Ishikawa (cell line): ENCODE measurements around the gene PWP1.

Experiments used
- CEBPB ChIP-seq: IDR thresholded peaks from 2 replicates; pipeline ENCODE4 v1.6.1; 2012
- CREB1 ChIP-seq: IDR thresholded peaks from 2 replicates; pipeline ENCODE4 v1.6.1; 2012; ENCODE audit warnings: low read depth
- EGR1 ChIP-seq: IDR thresholded peaks from 2 replicates; pipeline ENCODE4 v1.6.1; 2012
- EP300 ChIP-seq: IDR thresholded peaks from 2 replicates; pipeline ENCODE4 v1.6.1; 2012; ENCODE audit warnings: borderline replicate concordance
- FOXM1 ChIP-seq: IDR thresholded peaks from 2 replicates; pipeline ENCODE4 v1.6.1; 2012; ENCODE audit warnings: low read depth, borderline replicate concordance
- NFIC ChIP-seq: IDR thresholded peaks from 2 replicates; pipeline ENCODE4 v1.6.1; 2012
- RAD21 ChIP-seq: IDR thresholded peaks from 2 replicates; pipeline ENCODE4 v1.6.1; 2012; ENCODE audit warnings: low read depth
- TAF1 ChIP-seq: IDR thresholded peaks from 2 replicates; pipeline ENCODE4 v1.6.1; 2012; ENCODE audit warnings: low read depth, mild to moderate bottlenecking
- TCF12 ChIP-seq: IDR thresholded peaks from 2 replicates; pipeline ENCODE4 v1.6.1; 2012; ENCODE audit warnings: low read depth
- YY1 ChIP-seq: IDR thresholded peaks from 2 replicates; pipeline ENCODE4 v1.6.1; 2012; ENCODE audit warnings: low read depth
- ZBTB7A ChIP-seq: IDR thresholded peaks from 2 replicates; pipeline ENCODE4 v1.6.1; 2012; ENCODE audit warnings: low read depth
- TF ChIP-seq, protein P1 (sequence below): IDR thresholded peaks from 2 replicates; pipeline ENCODE4 v1.6.1; 2012; ENCODE audit warnings: low read depth, mild to moderate bottlenecking
- TF ChIP-seq, protein P2 (sequence below): IDR thresholded peaks from 2 replicates; pipeline ENCODE4 v1.6.1; 2012
- TF ChIP-seq, protein P3 (sequence below): IDR thresholded peaks from 2 replicates; pipeline ENCODE4 v1.6.1; 2012

The PWP1 gene

DNA sequence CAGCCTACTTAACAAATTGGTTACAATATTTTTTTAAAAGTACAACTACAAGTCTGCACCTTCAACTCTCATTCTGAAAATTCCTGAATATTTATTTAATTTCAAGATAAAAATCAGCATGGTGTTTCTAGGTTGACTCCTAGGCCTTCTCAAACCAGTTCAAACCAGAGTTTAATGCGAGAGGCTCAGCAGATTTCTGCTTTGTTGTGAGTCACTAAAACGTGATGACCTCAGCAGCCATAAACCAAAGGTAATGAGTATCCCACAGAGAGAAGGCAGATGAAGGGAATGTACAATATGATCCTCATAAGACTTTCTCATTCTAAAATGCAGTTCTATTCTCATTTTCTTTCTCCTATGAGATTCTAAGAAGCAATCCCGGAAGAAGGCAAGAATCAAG is 73.8 kb downstream of the PWP1 start:
- TF ChIP-seq TAF1 (no peak), RAD21 (no peak), EGR1 (no peak)
- TF ChIP-seq, protein P1, sequence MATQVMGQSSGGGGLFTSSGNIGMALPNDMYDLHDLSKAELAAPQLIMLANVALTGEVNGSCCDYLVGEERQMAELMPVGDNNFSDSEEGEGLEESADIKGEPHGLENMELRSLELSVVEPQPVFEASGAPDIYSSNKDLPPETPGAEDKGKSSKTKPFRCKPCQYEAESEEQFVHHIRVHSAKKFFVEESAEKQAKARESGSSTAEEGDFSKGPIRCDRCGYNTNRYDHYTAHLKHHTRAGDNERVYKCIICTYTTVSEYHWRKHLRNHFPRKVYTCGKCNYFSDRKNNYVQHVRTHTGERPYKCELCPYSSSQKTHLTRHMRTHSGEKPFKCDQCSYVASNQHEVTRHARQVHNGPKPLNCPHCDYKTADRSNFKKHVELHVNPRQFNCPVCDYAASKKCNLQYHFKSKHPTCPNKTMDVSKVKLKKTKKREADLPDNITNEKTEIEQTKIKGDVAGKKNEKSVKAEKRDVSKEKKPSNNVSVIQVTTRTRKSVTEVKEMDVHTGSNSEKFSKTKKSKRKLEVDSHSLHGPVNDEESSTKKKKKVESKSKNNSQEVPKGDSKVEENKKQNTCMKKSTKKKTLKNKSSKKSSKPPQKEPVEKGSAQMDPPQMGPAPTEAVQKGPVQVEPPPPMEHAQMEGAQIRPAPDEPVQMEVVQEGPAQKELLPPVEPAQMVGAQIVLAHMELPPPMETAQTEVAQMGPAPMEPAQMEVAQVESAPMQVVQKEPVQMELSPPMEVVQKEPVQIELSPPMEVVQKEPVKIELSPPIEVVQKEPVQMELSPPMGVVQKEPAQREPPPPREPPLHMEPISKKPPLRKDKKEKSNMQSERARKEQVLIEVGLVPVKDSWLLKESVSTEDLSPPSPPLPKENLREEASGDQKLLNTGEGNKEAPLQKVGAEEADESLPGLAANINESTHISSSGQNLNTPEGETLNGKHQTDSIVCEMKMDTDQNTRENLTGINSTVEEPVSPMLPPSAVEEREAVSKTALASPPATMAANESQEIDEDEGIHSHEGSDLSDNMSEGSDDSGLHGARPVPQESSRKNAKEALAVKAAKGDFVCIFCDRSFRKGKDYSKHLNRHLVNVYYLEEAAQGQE, result no peak
- TF ChIP-seq, protein P2, sequence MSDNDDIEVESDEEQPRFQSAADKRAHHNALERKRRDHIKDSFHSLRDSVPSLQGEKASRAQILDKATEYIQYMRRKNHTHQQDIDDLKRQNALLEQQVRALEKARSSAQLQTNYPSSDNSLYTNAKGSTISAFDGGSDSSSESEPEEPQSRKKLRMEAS, result no peak

DNA sequence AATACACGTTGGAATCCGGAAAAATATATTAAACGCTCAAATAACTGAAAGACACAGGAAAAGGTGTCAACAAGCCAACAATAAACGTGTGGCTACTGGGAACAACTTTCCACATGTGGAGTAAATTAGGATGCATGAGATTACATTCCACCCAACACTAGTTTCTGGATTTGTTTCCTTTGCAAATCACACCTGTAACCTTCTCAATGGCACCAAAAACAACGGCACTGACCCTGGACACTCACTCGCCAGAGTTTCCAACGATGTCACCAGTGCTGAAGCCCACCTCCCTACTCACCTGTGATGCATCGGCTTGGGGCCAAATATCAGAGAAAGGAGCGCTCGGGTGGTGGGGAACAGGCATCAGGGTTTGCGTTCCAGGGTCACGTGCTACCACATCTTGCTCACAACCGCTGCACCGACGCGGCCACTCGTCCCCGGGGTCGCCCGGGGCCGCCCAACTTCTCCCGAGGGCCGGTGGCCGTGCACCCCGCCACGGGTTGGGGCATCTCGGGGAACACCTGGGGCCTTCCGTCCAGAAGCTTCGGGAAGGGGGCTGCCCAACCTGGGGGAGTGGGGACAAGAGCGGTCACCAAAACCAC is 74.7 kb downstream of the PWP1 start:
- TF ChIP-seq, protein P3, sequence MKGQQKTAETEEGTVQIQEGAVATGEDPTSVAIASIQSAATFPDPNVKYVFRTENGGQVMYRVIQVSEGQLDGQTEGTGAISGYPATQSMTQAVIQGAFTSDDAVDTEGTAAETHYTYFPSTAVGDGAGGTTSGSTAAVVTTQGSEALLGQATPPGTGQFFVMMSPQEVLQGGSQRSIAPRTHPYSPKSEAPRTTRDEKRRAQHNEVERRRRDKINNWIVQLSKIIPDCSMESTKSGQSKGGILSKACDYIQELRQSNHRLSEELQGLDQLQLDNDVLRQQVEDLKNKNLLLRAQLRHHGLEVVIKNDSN, result peak; percentile 87
- TF ChIP-seq EP300, result no peak
- TF ChIP-seq RAD21, result no peak

DNA sequence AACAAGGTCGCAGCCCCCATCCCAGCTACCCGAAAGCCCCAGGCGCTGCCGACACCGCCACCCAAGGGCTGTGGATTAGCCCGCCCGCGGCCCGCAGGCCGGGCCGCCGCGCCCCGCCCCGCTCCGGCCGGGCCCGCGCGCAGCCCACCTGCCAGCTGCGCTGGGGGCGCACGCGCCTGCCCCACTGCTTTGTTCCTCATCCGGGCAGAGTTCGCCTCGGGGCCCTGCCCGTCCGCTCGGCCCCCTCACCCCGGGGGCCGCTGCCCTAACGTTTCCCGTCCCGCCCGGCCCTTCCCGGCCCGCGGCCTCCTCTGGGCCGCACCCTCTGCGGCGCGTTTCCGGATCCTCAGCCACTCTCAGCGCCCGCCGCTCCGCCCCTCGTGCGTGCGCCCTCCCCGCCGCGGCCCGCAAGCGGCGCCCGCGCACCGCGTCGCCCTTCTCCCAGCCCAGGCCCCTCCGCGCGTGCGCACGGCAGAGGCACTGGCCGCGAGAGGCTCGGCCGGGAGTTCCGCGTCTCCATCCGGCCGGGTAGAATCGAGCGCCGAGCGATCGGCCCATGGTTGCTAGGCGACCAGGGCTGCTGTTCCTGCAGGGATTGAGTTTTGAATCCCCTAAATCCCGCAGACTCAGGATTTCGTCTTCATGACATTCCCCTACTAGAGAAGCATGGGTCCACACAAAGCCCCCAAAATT is 75.4 kb downstream of the PWP1 start, which contains the start of gene PRDM4:
PRDM4 (minus strand) TSS at position 329 of the 693 bp plus-strand sequence. CDS start 622 bp downstream, outside the sequence.
- TF ChIP-seq CREB1 (peak; percentile 12; the same call in 1 of the 2 replicates), NFIC (no peak), CEBPB (no peak), TAF1 (no peak; the same call in 1 of the 2 replicates), EP300 (no peak), FOXM1 (no peak), YY1 (peak; percentile 41; the same call in 1 of the 2 replicates), EGR1 (no peak), RAD21 (peak; percentile 43; the same call in 1 of the 2 replicates), ZBTB7A (peak; percentile 58; the same call in 1 of the 2 replicates)
- TF ChIP-seq, protein P3, result no peak
- TF ChIP-seq, protein P2, result peak; percentile 68; the same call in 1 of the 2 replicates

DNA sequence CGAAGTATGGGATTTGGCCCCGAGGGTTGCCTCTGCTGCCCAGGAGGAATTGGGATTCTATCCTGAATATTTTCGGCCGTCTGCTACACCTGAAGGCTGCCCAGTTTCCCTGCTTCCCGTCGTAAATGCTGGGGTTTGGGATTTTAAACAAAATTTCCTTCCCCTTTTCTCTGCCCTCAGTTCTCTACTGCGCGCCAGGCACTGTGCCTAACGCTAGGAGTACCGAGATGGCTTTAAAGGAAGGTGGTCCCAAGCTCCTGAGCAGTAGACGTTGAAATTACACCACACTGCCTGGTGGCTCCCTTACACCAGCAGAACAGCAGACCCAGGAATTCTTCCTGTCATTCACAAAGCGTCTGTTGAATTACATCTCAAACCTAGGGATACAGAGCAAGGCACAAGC is 75.9 kb downstream of the PWP1 start:
- no peak for TF ChIP-seq TCF12
- TF ChIP-seq TAF1, result 0 out of 2 replicates have a peak, but pooled peaks have one; percentile 3
- no peak for TF ChIP-seq CREB1
